IPS DF 6.9 (cell line): ENCODE results near the gene LCN9.

ENCODE experiments used
- DNase-seq: peaks from one replicate; pipeline ENCODE4 v3.0.0-alpha.2; 2013; ENCODE audit warnings: low read depth, low spot score
- H3K27ac ChIP-seq: one replicate; pipeline ENCODE4 v1.5.1; 2013; ENCODE audit warnings: low read length, control low read depth
- H3K27me3 ChIP-seq: 2 replicates; pipeline ENCODE4 v1.6.1; 2013; ENCODE audit warnings: mild to moderate bottlenecking, low read length; ENCODE audit not compliant: control insufficient read depth, insufficient read depth
- H3K36me3 ChIP-seq: 2 replicates; pipeline ENCODE4 v1.6.1; 2013; ENCODE audit warnings: low read length; ENCODE audit not compliant: control insufficient read depth, insufficient read depth
- H3K4me1 ChIP-seq: 2 replicates; pipeline ENCODE4 v1.6.1; 2013; ENCODE audit warnings: low read length; ENCODE audit not compliant: control insufficient read depth, insufficient read depth
- H3K4me3 ChIP-seq: 2 replicates; pipeline ENCODE4 v1.5.1; 2013; ENCODE audit warnings: mild to moderate bottlenecking, low read length
- H3K9me3 ChIP-seq: 2 replicates; pipeline ENCODE4 v1.6.1; 2013; ENCODE audit warnings: low read length, inconsistent platforms; ENCODE audit not compliant: control insufficient read depth, insufficient read depth
- WGBS: extraction: QIAGEN DNeasy Blood & Tissue Kit; methylation state at CpG from one replicate; pipeline ENCODE4 v1.1.7; 2013; ENCODE audit warnings: mixed read lengths, missing lambda C conversion rate; ENCODE audit not compliant: insufficient read length, insufficient coverage; 5-methylcytosine and 5-hydroxymethylcytosine counted together

Gene LCN9

DNA sequence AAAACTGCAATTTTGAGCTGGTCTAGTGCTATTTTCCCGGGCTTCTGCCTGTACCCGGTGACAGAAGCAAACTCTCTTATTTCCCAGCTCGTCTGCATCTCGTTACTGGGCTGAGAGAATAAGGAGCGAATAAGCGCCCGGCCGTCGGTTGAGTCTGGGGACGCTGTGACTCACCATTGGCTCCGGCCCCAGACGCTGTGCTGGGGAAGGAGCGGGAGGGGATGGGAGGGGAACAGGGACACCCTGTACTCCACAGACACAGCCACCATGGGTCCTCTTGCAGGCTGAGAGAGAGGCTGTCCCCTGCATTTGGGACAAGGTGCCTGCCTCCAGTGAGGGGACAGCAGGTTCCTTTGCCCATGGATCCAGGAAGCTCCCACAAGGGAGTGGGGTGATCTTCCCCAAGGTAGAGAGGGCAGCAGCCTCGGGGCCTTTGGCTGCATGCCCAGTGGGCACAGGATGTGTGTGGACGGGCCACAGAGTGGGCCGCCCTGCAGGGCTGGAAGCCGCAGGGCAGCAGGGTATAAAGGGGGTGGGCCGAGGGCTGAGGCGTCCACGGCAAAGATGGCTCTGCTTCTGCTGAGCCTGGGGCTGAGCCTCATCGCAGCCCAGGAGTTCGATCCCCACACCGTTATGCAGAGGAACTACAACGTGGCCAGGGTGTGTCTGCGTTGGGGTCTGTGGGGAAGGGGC, at the start of gene LCN9:
LCN9 (plus strand) TSS at position 552 of the 693 bp plus-strand sequence; CDS start at position 565, 13 bp downstream.
- Histone ChIP-seq H3K9me3 (no peaks in the 10 kb centered on the region), H3K4me1 (peaks cover 3% of the 10 kb centered on the region; the same call in 1 of the 2 replicates), H3K27ac (no peak within 1 kb of the TSS), H3K4me3 (no peak within 1 kb of the TSS), H3K27me3 (no peaks in the 10 kb centered on the region), H3K36me3 (no peaks in the 10 kb centered on the region)
- no peak for DNase-seq
- WGBS = no CpG with 5 or more reads among the region's 25 CpGs

DNA sequence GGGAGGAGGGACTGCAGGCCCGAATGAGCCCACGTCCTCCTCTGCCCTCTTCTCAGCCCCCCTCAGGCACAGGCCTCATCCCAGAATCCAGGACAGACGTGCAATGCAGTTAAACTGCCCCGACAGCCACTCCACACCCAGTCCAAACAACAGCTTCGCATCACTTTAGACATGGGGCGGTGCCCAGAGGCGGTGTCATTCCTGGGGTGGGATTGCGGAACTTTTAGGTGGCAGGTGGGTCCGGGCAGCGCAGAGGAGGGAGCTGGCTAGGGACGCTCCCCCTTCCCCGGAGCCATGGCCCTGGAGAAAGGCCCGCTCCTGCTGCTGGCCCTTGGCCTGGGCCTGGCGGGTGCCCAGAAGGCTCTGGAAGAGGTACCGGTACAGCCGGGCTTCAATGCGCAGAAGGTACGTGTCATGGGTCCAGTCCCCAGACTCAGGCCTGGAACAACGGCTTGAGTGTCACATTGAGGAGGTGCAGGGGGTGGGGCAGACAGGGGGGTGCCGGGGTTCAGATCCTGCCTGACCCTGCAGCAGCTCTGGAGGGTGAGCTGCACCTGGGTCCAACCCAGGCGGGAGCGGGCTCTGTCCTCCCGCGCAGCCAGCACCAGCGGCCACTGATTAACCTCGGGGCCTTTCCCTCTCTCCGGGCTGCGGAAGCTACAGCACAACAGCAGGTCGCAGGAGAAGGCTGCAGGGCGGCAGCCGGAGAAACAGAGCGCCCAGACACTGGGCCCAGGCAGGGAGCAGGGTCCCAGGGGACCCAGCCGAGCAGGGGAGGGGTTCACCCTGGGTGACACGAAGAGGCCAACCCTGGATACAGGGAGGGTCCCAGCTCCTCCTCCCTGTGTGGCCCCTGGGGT, 48.9 kb upstream of the LCN9 start:
- Histone ChIP-seq H3K4me3 (no peak overlapping the region), H3K27me3 (no peaks in the 10 kb centered on the region), H3K9me3 (no peaks in the 10 kb centered on the region), H3K27ac (no peak overlapping the region), H3K36me3 (no peaks in the 10 kb centered on the region), H3K4me1 (no peaks in the 10 kb centered on the region)
- no peak for DNase-seq
- WGBS = no CpG with 5 or more reads among the region's 34 CpGs

GRCh38 chr9:135614821-135615665, 48.1 kb upstream of the LCN9 start:
- WGBS = no CpG with 5 or more reads among the region's 29 CpGs
- H3K4me3 ChIP-seq = no peak overlapping the region
- H3K4me1 ChIP-seq = no peaks in the 10 kb centered on the region
- no peak overlapping the region for H3K27ac ChIP-seq
- no peak for DNase-seq
- H3K9me3 ChIP-seq = no peaks in the 10 kb centered on the region
- H3K27me3 ChIP-seq = no peaks in the 10 kb centered on the region
- H3K36me3 ChIP-seq = no peaks in the 10 kb centered on the region

- Histone ChIP-seq H3K4me1 (no peaks in the 10 kb centered on the region), H3K4me3 (no peak overlapping the region), H3K27me3 (no peaks in the 10 kb centered on the region), H3K27ac (no peak overlapping the region), H3K36me3 (no peaks in the 10 kb centered on the region), H3K9me3 (no peaks in the 10 kb centered on the region)
- WGBS = no CpG with 5 or more reads among the region's 31 CpGs
- DNase-seq = no peak
Observed at GRCh38 chr9:135615666-135616618, 47.2 kb upstream of the LCN9 start.

- H3K4me3 ChIP-seq = no peak overlapping the region
- DNase-seq = no peak
- no peaks in the 10 kb centered on the region for H3K4me1 ChIP-seq
- no peaks in the 10 kb centered on the region for H3K9me3 ChIP-seq
- WGBS = no CpG with 5 or more reads among the region's 34 CpGs
- H3K27me3 ChIP-seq = no peaks in the 10 kb centered on the region
- H3K27ac ChIP-seq = no peak overlapping the region
- no peaks in the 10 kb centered on the region for H3K36me3 ChIP-seq
Observed at GRCh38 chr9:135616619-135617537, 46.2 kb upstream of the LCN9 start.

- H3K27me3 ChIP-seq = no peaks in the 10 kb centered on the region
- no peaks in the 10 kb centered on the region for H3K4me1 ChIP-seq
- no peak overlapping the region for H3K4me3 ChIP-seq
- no peaks in the 10 kb centered on the region for H3K9me3 ChIP-seq
- no peak for DNase-seq
- no peak overlapping the region for H3K27ac ChIP-seq
- no CpG with 5 or more reads among the region's 13 CpGs for WGBS
- H3K36me3 ChIP-seq = no peaks in the 10 kb centered on the region
Observed at GRCh38 chr9:135617538-135617900, 45.6 kb upstream of the LCN9 start.

- Histone ChIP-seq H3K9me3 (no peaks in the 10 kb centered on the region), H3K27ac (no peak overlapping the region), H3K4me1 (no peaks in the 10 kb centered on the region), H3K36me3 (no peaks in the 10 kb centered on the region), H3K27me3 (no peaks in the 10 kb centered on the region), H3K4me3 (no peak overlapping the region)
- no CpG with 5 or more reads among the region's 13 CpGs for WGBS
- DNase-seq = no peak
Observed at GRCh38 chr9:135617991-135618411, 45.1 kb upstream of the LCN9 start.

DNA sequence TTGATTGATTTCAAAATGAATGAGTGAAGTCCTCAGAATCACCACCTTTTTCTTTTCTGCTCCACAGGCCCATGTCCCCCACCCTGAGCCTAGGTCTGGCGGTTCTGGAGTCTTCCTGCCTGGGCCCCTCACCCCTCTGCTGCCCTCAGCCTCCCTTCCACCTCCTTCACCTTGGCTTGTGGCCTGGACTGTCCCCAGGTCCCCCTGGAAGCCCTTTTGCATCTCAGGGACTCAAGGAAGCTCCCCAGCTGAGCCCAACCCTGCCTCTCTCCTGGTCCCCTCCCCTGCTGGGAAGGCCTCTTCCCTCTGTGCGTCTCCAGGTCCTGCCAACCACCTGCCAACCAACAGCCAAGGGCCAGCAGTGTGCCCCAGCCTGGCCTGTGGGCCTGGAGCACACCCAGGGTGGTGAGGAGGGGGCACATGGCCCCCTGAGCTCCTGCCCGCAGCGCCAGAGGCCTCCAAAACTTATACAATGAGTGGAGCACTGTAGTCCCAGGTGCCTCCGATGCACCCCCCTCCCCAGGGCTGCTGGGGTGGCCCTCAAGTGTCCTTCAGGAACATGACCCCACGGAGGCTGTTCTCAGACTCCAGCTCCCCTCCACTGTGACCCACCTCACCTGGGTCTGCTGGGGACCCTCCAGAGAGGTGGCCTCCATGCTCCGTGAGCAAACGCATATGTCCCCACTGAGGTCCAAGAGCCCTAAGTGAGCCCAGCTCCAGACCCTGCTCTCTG, 44.1 kb upstream of the LCN9 start:
- H3K27ac ChIP-seq = no peak overlapping the region
- WGBS = no CpG with 5 or more reads among the region's 8 CpGs
- no peaks in the 10 kb centered on the region for H3K4me1 ChIP-seq
- H3K9me3 ChIP-seq = no peaks in the 10 kb centered on the region
- H3K27me3 ChIP-seq = no peaks in the 10 kb centered on the region
- no peaks in the 10 kb centered on the region for H3K36me3 ChIP-seq
- no peak overlapping the region for H3K4me3 ChIP-seq
- no peak for DNase-seq

GRCh38 chr9:135619599-135619886, 43.6 kb upstream of the LCN9 start:
- Histone ChIP-seq H3K9me3 (no peaks in the 10 kb centered on the region), H3K4me1 (no peaks in the 10 kb centered on the region), H3K4me3 (no peak overlapping the region), H3K27ac (no peak overlapping the region), H3K27me3 (no peaks in the 10 kb centered on the region), H3K36me3 (no peaks in the 10 kb centered on the region)
- no peak for DNase-seq
- no CpG with 5 or more reads among the region's 10 CpGs for WGBS
